GM20000 (cell line): ENCODE measurements around the gene PHF21A.

Source experiments
- DNase-seq: peaks from one replicate; pipeline ENCODE4 v3.0.0; 2012; ENCODE audit warnings: low spot score
- TF ChIP-seq, protein P1 (sequence below): IDR thresholded peaks from 2 replicates; pipeline ENCODE4 v1.5.1; 2012; ENCODE audit warnings: mild to moderate bottlenecking, control low read depth; ENCODE audit errors: extremely low read depth, missing control alignments

PHF21A gene

DNA sequence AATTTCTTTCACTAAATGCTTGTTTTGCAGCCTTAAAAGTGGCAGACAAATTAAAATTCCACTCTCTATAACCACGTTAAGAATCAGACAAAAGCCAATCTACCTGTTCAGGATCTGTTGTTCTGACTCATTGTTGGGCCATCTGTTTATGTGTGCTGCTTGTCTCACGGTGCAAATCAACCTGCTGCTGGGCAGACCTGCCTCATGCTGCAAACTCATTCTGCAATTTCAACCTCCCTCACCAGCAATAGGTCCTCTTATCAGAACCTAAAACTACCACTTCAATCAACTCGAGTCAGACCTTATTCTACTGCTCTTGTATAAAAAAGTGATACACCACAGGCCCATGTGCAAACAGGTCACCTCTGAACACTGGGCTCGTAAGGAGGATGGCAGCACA lies 123.7 kb downstream of the PHF21A start:
- no peak for DNase-seq
- TF ChIP-seq, protein P1, sequence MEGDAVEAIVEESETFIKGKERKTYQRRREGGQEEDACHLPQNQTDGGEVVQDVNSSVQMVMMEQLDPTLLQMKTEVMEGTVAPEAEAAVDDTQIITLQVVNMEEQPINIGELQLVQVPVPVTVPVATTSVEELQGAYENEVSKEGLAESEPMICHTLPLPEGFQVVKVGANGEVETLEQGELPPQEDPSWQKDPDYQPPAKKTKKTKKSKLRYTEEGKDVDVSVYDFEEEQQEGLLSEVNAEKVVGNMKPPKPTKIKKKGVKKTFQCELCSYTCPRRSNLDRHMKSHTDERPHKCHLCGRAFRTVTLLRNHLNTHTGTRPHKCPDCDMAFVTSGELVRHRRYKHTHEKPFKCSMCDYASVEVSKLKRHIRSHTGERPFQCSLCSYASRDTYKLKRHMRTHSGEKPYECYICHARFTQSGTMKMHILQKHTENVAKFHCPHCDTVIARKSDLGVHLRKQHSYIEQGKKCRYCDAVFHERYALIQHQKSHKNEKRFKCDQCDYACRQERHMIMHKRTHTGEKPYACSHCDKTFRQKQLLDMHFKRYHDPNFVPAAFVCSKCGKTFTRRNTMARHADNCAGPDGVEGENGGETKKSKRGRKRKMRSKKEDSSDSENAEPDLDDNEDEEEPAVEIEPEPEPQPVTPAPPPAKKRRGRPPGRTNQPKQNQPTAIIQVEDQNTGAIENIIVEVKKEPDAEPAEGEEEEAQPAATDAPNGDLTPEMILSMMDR, result no peak

DNA sequence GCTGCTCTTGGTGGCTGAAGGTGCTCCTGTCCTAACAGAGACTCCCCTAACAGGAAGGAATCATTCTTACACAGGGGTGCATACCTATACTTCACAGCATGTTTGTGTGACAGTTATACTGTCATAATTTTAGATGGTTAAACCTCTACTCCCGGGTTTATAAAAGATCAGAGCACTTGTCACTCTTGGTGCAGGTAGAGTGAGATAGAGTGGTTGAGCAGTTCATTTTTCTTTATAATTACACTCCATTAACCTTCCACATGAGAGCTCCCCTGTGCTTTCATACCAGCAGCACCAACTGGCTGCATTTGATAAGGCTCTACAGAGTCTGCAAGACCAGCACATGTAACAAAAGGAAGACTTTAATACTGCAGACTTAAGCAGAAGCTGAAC lies 125.9 kb downstream of the PHF21A start:
- no peak for DNase-seq
- TF ChIP-seq, protein P1, result no peak

DNA sequence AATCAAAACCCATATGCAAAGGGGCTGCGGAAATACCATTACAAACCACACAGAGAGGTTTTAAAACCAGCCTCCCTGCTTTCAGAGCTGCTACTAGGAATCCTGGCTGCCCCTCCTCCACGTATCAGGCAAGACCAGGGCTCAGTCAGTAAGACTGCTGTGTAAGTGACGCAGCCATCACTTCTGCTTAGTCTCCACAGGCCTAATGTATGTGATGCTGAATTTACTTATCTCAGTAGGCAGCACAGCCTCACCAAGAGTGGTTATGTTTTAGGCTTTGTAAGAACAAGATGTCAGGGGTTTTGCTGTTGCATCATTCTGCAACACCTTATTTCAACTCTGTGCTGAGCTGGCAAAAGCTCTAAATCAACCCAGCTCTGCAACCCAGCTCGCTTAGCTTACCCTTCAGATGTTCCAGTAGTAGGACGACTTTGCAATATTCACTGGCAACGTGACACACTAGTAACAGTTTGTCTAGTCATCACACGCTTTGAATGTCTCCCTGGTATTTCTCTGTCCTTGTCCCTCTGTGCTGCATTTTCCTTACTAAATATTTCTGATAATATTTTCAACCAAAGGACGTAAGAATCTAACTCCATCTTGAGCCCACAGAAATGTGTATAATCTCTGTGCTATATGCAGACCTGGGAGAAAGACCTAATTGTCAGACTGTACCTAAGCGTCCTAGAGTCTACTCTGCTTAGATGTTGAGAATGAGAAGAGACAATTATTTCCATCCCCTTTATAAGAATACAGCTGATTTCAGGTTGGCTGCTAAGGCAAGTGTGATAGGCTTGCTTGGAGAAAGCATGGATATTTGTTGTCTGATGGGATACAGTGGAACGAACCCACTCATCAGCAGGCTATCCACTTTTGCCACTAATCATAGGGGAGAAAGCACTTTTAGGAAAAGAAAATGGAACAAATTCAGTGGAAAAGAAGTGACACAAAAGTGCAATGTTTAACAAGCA lies 126.6 kb downstream of the PHF21A start:
- DNase-seq, result no peak
- TF ChIP-seq, protein P1, result no peak

DNA sequence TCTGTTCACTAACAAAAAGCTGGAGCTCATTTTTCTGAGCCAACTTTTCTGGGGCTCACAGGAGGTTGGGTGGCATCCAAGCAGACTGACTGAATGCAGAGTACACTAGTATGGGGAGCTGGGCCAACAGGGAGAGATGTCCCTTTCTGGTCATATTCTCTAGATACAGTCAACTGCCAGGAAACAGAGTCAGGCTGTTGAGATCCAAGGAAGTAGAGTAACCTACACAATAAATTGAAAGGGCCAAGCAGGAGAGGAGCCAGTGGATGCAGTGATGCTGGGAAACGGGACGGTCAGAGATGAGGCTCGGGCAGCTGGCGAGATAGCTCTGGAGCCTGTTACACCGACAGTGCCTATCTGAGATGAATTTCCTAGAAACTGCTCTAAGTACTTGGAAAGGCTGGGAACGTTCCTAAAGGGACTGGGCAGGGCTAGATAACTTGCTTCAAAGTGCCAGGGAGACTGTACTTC lies 127.7 kb downstream of the PHF21A start:
- TF ChIP-seq, protein P1, result no peak
- no peak for DNase-seq

DNA sequence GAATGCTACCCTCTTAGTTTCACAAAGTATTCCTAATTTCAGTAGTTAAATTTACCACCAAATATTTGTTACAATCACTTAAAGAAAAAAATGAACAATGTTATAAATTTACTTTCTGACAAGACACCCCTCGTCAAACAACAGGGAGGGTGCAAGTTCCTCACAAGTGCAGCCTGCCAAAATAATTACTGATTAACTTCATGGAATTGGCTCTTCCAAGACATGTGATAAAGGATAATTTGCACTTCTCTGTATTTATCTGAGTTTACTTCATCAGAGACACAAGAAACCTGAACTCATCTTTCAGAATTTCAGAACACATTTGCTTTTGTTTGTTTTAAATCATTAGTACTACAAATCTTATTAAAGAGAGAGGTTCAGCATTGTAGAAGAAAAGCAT lies 132.3 kb downstream of the PHF21A start:
- no peak for DNase-seq
- TF ChIP-seq, protein P1, result no peak

DNA sequence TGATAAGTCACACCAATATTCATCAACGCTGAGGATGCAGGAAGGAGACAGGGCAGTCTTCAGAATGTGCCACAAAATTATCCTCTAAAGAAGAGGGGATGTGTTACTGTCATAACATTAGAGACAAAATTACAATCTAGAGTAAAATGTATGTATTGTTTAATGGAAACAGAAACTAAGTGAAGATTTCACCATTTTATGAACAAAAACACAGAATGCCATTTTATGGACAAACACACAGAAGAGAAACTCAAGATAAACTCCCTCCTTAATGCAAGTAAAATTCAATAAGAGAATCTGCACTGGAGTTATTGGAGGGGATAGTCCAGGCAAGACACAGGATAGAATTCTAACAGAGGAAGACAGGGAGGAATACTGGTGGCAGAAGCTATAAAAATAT lies 136.0 kb downstream of the PHF21A start:
- DNase-seq, result no peak
- TF ChIP-seq, protein P1, result no peak

DNA sequence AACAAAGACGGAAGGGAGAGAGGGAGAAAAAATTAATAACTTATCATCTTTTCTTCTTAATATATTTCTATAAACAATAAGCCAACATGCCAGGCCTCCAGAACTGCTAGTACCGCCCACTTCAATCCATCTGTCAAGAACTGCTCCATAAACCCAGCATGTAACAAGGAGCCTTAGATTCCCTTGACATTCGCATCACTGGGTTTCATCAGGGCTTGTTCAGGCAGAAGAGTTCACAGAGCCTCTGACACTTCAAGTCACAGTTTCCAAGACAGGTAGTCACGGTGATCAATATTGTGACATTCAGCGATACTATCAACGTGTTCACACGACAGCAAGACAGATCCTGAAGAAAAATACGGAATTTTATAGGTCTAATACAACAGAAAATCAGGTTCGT lies 137.1 kb downstream of the PHF21A start:
- TF ChIP-seq, protein P1, result no peak
- no peak for DNase-seq
